Left kidney (tissue), 2 donors: ENCODE results near the gene PDE11A. TPM values are rescaled to one million over a fixed set of nuclear protein-coding genes. Genes with fewer than 3 reads are reported as not detected.
"Not testable (repeated sequence)": the region's sequence is repeated elsewhere in the genome, so short reads cannot be mapped to it uniquely, and the experiment has no call there.

Experiments used
- DNase-seq: peaks from one replicate; pipeline ENCODE4 v3.0.0-alpha.2; 2013
- polyA plus RNA-seq: library from polyadenylated mRNA; unstranded; fragments of 120-200 nt; gene quantifications from one replicate; pipeline ENCODE4 v1.2.1, GENCODE V29; 2013; ENCODE audit not compliant: insufficient read length

PDE11A gene
- polyA plus RNA-seq, 1 donor = 9.4 TPM

GRCh38 chr2:177817300-177817699 lies 255.3 kb downstream of the PDE11A start:
- DNase-seq = no peak

- no peak for DNase-seq
These were observed 255.8 kb downstream of the PDE11A start for GRCh38 chr2:177816766-177817165.

GRCh38 chr2:177812713-177813396 lies 259.7 kb downstream of the PDE11A start:
- no peak for DNase-seq

GRCh38 chr2:177810906-177811305 lies 261.7 kb downstream of the PDE11A start:
- DNase-seq = no peak

GRCh38 chr2:177808984-177809809 lies 263.4 kb downstream of the PDE11A start:
- no peak for DNase-seq

DNA sequence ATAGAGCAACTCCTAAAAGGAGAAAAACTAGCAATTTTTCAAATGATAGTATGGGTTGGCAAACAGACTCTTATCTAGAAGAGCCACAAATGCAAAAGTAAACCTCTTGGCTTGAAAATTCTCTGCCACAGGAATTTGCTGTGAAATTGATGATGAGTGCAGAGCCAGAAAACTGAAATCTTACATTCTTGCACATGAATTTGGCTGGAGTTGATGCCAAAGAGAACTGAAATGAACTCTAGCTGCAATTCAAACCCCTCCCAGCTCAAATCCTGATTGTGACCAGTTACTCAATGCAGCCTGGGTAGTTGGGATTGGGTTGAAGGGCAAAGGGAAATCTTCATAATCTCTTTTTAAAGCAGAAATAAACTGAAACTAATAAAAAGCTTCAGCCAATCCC lies 266.6 kb downstream of the PDE11A start:
- DNase-seq = no peak

DNA sequence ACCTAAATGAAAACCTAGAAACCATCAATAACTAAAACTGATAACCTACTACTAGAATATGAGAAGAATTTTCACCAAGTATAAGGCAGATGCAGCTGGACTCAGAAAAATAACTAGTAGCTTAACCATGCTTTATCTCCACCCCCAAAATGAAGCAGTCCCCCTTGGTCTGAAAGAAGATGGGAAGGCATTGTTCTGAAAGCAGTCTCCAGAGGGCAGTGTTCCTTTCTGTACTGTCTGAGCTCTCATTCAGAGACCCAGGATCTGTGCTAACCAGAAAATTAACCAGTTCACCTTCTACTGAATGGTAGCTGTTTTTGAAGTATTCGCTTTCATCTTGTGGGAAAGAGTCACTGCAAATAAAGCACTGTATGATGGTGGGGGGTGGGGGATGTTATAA lies 273.0 kb downstream of the PDE11A start:
- DNase-seq = peak; percentile 26

DNA sequence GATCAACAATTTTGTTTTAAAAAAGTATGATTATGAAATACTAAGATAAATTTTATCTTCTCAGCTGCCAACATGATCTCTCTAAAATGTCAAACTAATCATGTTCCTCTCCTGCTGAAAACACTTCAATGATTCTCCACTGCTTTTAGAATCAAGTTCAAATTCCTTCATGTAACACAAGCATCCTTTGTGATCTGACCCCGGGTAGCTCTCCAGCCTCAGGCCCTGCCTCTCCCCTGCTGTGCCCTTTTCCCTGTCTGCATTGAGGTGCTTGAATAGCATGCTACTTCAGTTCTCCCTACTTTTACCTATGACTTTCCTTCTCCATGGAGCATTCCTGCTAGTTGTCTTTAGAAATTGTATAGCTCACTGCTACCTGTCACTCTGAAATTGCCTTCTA lies 274.8 kb downstream of the PDE11A start:
- DNase-seq = no peak

DNA sequence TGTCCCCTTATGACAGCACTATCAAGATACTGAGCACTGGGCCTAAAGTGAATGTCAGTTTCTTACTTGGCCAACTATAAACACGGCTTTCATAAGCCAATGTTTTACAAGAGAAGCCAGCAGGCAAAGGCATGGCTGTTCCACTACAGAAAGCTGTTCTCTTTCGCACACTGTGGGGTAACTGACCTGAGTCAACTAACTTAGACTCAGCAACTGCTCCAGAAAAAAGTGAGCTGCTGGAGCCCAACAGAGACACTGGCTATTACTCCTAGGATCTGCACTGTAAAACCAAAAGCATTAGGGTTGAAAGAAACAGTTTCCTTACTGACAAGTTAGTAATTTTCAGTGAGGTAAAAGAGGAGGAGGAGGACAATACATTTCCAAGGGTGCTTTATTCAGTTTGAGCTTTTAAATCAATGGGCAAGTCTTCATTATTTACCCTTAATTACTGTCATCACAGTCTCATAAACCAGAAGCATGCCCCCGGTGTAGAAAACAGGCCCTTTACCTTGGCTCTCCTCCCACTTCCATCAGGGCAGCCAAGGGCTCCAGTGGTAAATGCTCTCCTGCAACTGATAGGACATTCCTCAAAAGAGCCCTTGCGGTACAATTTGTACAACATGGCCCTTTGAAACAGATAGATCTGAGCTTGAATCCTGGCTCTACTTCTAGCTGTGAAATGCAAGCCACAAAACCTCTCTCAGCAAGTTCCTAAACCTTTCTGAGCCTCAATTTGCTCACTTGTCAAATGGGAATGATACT lies 275.7 kb downstream of the PDE11A start:
- no peak for DNase-seq

DNA sequence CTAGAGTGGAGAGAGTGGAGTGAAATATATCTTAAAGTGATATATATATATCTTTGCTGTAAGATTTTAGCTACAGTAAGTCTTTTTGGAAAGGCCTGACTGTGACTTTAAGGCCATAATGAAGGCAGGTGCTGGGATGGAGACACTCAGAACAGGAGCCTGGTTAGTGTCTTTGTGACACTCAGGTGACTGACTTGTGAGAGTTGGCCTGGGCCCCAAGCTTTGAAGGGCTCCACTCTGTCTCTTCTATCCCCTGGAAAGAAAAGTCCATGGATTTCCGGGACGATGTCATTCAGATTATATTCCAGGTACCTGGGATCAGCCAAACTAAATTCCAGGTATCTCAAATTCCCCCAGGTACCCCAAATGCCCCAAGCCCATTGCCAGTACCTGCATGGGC lies 276.6 kb downstream of the PDE11A start:
- no peak for DNase-seq

- DNase-seq = not testable (repeated sequence)
These were observed 287.4 kb downstream of the PDE11A start for GRCh38 chr2:177785143-177785542.

- DNase-seq = no peak
These were observed 287.9 kb downstream of the PDE11A start for GRCh38 chr2:177784745-177785067.

- no peak for DNase-seq
These were observed 288.5 kb downstream of the PDE11A start for GRCh38 chr2:177783835-177784744.

GRCh38 chr2:177783091-177783490 lies 289.5 kb downstream of the PDE11A start:
- no peak for DNase-seq

DNA sequence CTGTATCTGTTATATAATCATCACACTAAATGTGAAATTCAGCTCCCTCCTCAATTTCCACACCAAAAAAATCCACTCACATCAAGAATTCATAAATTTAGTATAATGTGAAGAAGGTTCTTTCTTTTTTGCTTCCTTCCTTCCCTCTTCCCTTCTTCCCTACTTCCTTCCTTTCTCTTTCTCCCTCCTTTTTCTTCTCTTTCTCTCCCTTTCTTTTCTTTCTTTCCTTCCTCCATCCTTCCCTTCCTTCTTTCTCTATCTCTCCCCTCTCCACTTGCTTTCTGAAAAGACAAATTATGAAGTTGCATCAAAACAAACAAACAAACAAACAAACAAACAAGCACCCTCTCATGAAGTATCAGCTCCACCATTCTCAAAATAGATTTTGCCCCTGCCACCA lies 290.0 kb downstream of the PDE11A start:
- no peak for DNase-seq

GRCh38 chr2:177778472-177778871 lies 294.1 kb downstream of the PDE11A start:
- DNase-seq = no peak

GRCh38 chr2:177772529-177772928 lies 300.0 kb downstream of the PDE11A start:
- no peak for DNase-seq

DNA sequence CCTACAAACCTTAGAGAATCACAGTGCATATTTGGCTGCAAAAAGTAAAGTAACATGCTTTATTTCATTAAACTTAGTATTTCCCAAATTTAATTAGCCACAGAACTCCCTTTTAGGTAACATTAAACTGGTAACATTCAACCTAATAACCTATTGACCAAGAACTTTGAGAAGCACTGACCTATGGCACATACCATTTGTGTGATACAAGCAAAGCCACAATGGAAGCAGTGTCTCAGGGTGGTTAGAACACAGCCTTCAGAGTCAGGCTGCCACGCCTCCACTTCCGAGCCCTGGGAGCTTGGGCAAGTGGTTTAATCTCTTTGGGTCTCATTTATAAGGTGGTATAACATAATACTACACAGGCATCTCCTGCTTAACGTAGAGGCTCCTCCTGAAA lies 301.4 kb downstream of the PDE11A start:
- DNase-seq = no peak

- no peak for DNase-seq
These were observed 304.8 kb downstream of the PDE11A start for GRCh38 chr2:177767768-177768167.

- DNase-seq = no peak
These were observed 306.9 kb downstream of the PDE11A start for GRCh38 chr2:177765698-177766097.

- peak; percentile 86 for DNase-seq
These were observed 308.9 kb downstream of the PDE11A start for GRCh38 chr2:177763531-177764265.
